ENCODE measurements around the gene ZNRF1. TPM values are rescaled to one million over a fixed set of nuclear protein-coding genes. Genes with fewer than 3 reads are reported as not detected.

ZNRF1 gene
- total RNA-seq, 2 donors from 2014 or later, result 27.7 to 29.7 TPM

- TF ChIP-seq CTCF (IDR thresholded peaks at IDR 0.05), result no peak
- no peaks in the 10 kb centered on the region for H3K27me3 ChIP-seq
- H3K9ac ChIP-seq (ENCODE audit: low read depth in 2 of 2, low read length in 2 of 2), result no peak overlapping the region
- intact Hi-C loops (cut with DNase I), result no loop called here
- DNase-seq, result no peak
- H3K4me3 ChIP-seq, result no peak overlapping the region
- no peaks in the 10 kb centered on the region for H3K36me3 ChIP-seq
- H3K9me3 ChIP-seq, result no peaks in the 10 kb centered on the region
- H3K27ac ChIP-seq, result no peak overlapping the region
- H3K4me1 ChIP-seq, result no peaks in the 10 kb centered on the region
Measured at GRCh38 chr16:75038036-75038858, 39.4 kb downstream of the ZNRF1 start.

- Histone ChIP-seq H3K9me3 (no peaks in the 10 kb centered on the region), H3K36me3 (no peaks in the 10 kb centered on the region), H3K9ac (ENCODE audit: low read depth in 2 of 2, low read length in 2 of 2) (no peak overlapping the region), H3K27ac (no peak overlapping the region), H3K4me3 (no peak overlapping the region), H3K4me1 (peaks cover 2% of the 10 kb centered on the region), H3K27me3 (no peaks in the 10 kb centered on the region)
- intact Hi-C loops (cut with DNase I), result no loop called here
- TF ChIP-seq CTCF (IDR thresholded peaks at IDR 0.05), result no peak
- no peak for DNase-seq
Measured at GRCh38 chr16:75039941-75040340, 41.1 kb downstream of the ZNRF1 start.

- H3K4me1 ChIP-seq, result peaks cover 6% of the 10 kb centered on the region
- H3K36me3 ChIP-seq, result no peaks in the 10 kb centered on the region
- H3K4me3 ChIP-seq, result no peak overlapping the region
- H3K9me3 ChIP-seq, result no peaks in the 10 kb centered on the region
- H3K9ac ChIP-seq (ENCODE audit: low read depth in 2 of 2, low read length in 2 of 2), result no peak overlapping the region
- intact Hi-C loops (cut with DNase I), result no loop called here
- TF ChIP-seq CTCF (IDR thresholded peaks at IDR 0.05), result no peak
- no peaks in the 10 kb centered on the region for H3K27me3 ChIP-seq
- no peak overlapping the region for H3K27ac ChIP-seq
- DNase-seq, result no peak
Measured at GRCh38 chr16:75042426-75043174, 43.8 kb downstream of the ZNRF1 start.

- Histone ChIP-seq H3K4me1 (peaks cover 6% of the 10 kb centered on the region), H3K27me3 (no peaks in the 10 kb centered on the region), H3K9ac (ENCODE audit: low read depth in 2 of 2, low read length in 2 of 2) (no peak overlapping the region), H3K4me3 (no peak overlapping the region), H3K9me3 (no peaks in the 10 kb centered on the region), H3K36me3 (no peaks in the 10 kb centered on the region), H3K27ac (no peak overlapping the region)
- no peak for TF ChIP-seq CTCF (IDR thresholded peaks at IDR 0.05)
- DNase-seq, result no peak
- intact Hi-C loops (cut with DNase I), result no loop called here
Measured at GRCh38 chr16:75043175-75043895, 44.5 kb downstream of the ZNRF1 start.

- no peak for DNase-seq
- intact Hi-C loops (cut with DNase I), result no loop called here
- peaks cover 6% of the 10 kb centered on the region for H3K4me1 ChIP-seq
- H3K27me3 ChIP-seq, result no peaks in the 10 kb centered on the region
- no peaks in the 10 kb centered on the region for H3K9me3 ChIP-seq
- no peak overlapping the region for H3K4me3 ChIP-seq
- no peak for TF ChIP-seq CTCF (IDR thresholded peaks at IDR 0.05)
- H3K36me3 ChIP-seq, result no peaks in the 10 kb centered on the region
- no peak overlapping the region for H3K9ac ChIP-seq (ENCODE audit: low read depth in 2 of 2, low read length in 2 of 2)
- H3K27ac ChIP-seq, result no peak overlapping the region
Measured at GRCh38 chr16:75044800-75045361, 46.1 kb downstream of the ZNRF1 start.
